Hindlimb muscle (tissue), 1 donor: Measurements from ENCODE around the gene ABHD14A. TPM values are rescaled to one million over a fixed set of nuclear protein-coding genes. Genes with fewer than 3 reads are reported as not detected.

Source experiments
- DNase-seq: peaks from one replicate; pipeline ENCODE4 v3.0.0-alpha.2; 2013
- polyA plus RNA-seq: library from polyadenylated mRNA; unstranded; fragments of 120-200 nt; gene quantifications from one replicate; pipeline ENCODE4 v1.2.1, GENCODE V29; 2013; ENCODE audit not compliant: insufficient read length

Gene ABHD14A
- polyA plus RNA-seq, 1 donor = 14.7 TPM

DNA sequence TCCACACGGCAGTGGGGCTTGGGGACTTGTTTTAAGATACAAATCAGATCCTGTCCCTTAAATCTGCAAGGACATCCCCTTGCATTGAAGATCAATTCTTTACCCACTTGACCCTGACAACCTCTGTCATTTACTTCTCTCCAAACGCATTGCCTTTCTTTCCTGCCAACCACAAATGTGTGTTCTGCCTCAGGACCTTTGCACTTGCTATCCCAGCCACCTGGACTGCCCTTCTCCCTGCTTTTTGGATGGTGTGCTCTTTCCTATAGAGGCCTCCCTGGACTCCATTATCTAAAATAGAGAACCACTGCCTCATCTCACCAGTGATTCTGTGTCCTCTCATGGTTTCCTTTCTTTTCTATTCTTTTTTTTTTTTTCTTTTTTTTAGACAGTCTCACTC lies 22.3 kb downstream of the ABHD14A start:
- no peak for DNase-seq

GRCh38 chr3:51997935-51998596 lies 23.2 kb downstream of the ABHD14A start:
- DNase-seq = no peak

- no peak for DNase-seq
These were observed 23.9 kb downstream of the ABHD14A start for GRCh38 chr3:51998774-51999173.

DNA sequence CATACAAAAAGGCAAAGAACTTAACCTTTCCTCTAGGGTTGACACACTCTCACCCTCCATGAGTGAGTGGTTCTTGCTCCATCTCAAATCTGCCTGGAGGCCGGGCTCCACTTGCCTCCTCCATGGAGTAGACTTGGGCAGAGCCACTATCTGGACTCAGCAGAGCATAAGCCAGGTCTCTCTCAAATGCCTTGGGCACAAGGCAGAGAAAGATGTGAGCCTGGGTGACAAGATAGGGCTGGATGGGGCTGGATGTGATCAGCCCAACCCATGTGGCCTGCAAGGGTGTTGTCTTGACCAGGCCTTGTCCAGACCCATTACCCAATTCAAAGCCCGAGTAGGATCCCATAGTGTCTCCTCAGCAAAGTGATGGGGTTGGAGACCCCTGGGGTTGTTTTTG lies 25.0 kb downstream of the ABHD14A start:
- no peak for DNase-seq

GRCh38 chr3:52001443-52001974 lies 26.6 kb downstream of the ABHD14A start:
- DNase-seq = peak; percentile 76

DNA sequence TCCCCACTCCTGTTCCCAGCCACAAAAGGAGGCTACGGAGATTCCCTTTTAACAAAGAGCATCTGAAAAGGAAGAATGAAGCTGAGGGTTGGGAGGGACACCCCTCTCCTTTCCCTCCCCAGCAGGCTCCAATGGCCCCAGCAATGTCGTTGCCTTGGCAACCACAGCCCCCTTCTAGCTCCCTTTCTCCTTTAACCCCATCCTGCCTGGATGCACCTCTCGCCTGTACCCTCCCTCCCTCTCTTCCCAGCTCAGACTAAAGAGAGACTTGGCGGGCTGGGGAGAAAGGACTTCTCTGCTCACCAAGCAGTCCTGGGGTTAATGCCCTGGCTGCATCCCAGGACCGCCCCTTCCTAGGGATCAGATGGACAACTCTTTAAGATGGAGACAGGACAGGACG lies 27.9 kb downstream of the ABHD14A start:
- DNase-seq = no peak

- DNase-seq = peak; percentile 74
These were observed 29.4 kb downstream of the ABHD14A start for GRCh38 chr3:52004163-52004787.

GRCh38 chr3:52004906-52005395 lies 30.1 kb downstream of the ABHD14A start:
- DNase-seq = no peak

GRCh38 chr3:52005571-52005986 lies 30.7 kb downstream of the ABHD14A start:
- peak; percentile 53 for DNase-seq

DNA sequence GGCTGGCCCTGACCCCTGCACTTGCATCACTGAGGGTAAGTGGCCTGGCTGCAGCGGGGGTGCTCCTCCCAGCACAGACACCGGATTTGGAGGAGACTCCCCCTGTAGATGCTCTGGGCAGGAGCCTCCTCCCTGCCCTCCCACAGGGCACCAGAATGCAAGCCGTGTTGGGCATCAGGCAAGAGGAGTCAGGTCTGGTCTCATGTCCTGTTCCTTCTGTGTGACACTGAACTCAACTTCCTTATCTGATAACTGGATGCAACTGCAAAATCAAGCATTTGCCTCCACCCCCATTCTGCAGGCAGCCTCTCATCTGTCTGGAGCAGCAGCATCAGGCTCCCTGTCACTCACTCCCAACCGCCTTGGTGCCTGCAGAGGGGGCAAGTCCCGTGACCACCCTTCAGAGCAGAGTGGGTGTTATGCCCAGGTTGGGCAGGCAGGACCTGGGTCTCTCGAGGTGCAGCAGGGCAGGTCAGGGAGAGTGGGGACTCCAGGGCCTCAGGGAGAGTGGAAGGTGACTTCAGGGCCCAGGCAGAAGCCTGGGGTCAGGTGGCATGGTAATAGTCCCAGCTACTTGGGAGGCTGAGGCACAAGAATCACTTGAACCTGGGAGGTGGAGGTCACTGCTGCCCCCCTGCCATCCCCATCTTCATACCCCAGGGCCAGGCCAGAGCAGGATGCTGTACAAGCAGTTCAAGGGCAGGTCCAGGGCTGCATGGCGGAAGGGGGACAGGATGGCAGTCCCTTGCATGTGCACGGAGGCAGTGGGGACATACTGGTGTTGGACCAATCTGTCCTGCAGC lies 31.4 kb downstream of the ABHD14A start:
- DNase-seq = no peak

DNA sequence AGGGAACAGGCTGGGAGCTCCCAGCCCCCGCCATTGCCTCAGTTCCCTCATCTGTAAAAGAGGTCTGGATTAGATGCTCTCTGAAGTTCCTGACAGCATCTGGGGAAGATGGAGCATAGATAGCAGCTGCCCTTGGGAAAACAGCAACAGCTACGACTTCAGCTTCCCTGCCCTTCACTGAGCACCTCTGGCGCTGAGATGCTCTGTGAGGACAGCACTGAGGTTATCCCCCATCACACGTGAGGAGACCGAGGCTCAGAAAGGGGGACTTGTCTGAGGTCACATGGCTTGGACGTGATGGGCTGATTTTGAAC lies 31.9 kb downstream of the ABHD14A start:
- no peak for DNase-seq

DNA sequence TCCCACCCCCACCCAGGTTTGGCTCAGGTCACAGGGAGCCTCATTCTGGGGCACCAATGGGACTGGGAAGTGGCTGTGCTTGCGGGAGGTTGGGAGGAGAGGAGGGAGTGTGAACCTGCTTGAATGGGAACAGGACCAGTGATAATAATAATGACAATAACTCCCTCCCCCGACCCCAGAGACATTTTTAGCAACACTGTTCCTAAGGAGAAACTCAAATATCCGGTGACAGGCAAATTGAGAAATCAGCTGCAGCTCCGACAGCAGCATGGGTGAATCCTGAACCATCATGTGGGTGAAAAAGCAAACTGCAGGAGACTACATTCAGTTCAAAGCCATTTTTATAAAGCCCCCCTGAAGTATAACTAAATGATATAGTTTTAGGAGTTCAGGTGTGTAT lies 32.4 kb downstream of the ABHD14A start:
- no peak for DNase-seq

- no peak for DNase-seq
These were observed 35.6 kb downstream of the ABHD14A start for GRCh38 chr3:52010431-52010830.

GRCh38 chr3:52012699-52013098 lies 37.8 kb downstream of the ABHD14A start:
- no peak for DNase-seq

DNA sequence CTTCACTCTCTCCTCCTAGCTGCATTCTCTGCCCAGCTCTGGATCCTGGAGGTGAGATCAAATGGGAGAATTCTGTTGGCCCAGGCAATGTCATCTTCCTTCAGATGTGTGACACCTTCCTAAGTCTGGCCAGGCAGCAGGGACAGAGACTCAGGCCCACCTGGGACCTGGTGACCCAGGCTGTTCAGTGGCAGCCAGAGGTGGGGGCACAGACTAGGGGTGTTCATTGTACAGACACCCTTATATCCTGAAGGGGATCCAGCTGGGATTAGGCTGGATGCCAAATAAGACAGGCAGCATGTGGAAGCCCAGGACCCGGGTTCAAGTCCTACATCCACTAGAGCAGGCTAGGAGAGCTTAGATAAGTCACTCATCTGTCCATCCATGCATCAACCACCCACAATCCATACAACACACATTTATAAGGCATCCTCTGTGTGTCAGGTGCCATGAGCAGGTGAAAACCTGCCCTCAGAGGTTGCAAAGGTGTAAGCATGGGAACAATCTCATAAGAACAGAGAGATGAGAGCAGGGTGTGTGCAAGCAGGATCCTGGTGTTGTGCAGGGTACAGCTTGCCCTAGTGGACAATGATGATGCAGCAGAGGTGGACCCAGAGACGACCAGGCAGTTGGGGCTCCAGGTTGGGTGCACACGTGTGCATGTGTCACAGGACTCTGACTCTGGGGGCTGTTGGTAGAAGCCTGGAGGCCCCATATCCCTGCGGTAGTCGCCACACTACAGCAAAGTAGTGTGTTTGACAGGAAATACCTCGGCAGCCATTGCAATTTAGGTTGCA lies 39.1 kb downstream of the ABHD14A start:
- no peak for DNase-seq

DNA sequence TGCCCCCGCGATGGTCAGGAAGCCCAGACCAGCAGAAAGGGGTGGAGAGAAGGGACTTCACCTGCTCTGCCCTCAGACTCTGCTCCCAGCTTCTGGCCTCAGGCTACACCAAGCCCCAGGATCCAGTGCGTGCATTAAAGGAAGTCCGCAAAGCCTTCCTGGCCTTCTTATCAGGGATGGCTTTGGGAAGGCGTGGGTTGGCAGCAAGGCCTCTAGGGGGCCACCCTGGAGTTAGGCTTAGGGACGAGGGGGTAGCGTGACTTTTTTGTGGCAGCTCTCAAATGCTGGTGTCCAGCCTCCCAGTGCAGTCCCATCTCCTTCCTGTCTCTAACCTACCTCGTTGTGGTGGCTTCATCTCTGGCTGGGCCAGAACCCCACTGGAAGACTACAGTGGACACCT lies 39.7 kb downstream of the ABHD14A start:
- no peak for DNase-seq

DNA sequence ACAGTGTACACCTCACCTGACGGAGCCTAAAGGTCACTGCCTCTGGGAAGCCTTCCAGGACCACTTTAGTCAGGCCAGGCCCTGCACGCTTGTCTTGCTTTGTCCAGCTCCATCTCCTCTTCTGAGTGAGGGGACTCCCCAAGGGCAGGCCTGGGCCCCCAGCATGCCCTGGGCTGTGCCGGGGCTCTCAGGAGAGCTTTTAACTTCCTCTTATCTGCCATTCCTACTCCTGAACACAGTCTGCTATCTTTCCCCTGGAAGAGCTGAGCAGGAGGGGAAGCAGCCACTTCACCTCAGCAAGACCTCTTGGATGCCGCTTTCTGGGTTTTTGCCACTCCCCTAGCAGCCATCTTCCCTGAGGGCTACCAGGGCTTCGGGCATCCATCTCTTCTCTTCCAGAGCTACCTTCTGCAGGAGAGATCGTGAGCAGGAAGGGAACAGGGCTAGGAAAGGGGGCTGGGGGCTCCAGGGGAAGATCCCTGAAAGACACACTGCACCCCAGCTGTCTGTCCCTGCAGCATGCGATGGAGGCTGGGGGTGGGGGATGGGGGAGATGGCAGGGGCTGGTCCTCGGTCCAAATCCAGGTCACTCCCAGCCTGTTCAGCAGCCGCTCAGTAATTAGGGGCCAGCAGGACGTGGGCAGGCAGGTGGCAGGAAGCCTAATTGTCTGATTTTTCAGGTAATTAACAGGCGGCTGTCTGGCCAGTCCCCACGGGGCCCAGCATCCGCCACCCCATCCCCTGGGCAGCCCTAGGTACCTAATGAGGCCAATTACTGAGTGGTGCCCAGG lies 40.8 kb downstream of the ABHD14A start:
- no peak for DNase-seq

- DNase-seq = no peak
These were observed 42.7 kb downstream of the ABHD14A start for GRCh38 chr3:52017586-52017985.

DNA sequence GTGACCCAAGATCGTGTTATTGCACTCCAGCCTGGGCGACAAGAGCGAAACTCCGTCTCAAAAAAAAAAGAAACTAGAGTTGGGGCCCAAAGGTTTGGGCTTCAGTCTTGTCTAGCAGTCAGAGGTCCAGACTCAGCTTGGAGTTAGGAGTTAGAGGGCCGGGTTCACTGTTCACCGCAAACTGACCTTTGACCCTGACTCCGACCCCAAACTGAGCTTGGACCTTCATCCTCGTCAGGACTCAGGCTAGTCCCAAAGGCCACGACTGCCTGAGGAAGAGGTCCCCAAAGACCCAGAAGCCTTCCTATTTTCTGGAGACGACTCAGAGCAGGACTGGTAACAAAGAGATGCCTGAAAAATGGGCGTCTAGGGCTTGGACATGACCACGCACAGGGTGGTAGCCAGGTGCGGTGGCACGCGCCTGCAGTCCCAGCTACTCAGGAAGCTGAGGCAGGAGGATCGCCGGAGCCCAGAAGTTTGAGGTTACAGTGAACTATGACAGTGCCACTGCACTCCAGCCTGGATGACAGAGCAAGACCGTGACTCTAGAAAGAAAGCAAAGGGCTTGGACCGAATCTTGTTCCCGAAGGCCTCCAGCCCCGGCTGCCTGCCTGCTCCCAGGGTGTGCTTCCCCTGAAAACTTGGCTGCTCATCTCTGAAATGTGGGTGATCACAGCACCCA lies 43.6 kb downstream of the ABHD14A start:
- DNase-seq = no peak

DNA sequence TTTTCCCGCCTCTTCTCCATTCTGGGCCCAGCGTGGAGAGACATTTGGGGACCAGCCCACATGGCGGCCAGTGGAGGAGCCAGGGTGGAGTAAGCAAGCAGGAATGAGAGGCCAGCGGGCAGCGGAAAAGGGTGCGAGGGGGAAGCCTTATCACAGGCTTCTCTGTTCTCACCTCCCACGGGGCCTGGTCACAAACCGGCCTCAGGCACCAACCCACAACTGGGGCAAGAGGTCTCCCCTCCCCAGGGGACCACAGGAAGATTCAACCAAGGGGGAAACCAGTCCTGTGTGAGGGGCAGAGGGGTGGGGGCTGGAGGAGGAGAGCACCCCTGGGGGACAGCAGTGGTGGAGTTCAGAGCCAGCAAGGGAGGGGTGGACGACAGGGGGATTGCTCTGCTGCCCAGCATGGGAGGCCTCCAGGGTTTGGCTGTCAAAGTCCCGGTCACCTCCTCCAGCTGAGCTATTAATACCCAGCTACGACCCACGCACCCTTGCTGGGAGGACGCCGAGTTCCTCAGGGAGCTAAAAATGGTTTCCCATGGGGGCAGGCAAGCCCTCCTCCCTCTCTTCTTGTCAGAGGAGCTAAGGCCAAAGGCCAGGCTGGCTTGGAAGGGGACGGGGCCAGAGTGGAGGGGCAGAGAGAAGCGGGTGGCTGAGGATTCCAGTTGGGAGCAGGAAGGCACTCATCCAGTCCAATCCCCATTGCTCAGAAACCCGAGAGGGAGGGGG lies 44.7 kb downstream of the ABHD14A start:
- DNase-seq = no peak
